Iris pigment epithelial cell (primary cell): Measurements from ENCODE around the gene AIP.

Source experiments
- DNase-seq: peaks from one replicate; pipeline ENCODE4 v3.0.0-alpha.2; 2011; ENCODE audit warnings: low read depth

Gene AIP

GRCh38 chr11:67534070-67534679 lies 51.3 kb downstream of the AIP start:
- DNase-seq: no peak

- no peak for DNase-seq
These were observed 52.7 kb downstream of the AIP start for GRCh38 chr11:67535561-67535960.

DNA sequence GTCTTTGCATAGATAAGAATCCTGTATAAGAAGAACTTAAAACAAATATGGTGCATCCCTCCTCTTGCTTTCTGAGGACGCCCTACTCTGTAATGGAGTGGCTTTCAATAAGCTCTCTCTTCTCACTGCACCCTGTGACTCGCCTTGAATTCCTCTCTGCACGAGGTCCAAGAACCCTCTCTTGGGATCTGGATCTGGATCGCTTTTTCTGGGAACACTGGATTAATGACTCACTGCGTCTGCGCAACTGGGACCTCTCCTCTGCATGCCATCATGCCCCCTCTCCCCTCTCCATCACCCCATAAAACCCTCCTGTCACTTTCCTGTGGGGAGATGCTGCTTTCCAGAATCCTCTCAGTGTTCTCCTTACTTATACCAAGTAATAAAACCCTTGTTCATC lies 55.5 kb downstream of the AIP start:
- no peak for DNase-seq

DNA sequence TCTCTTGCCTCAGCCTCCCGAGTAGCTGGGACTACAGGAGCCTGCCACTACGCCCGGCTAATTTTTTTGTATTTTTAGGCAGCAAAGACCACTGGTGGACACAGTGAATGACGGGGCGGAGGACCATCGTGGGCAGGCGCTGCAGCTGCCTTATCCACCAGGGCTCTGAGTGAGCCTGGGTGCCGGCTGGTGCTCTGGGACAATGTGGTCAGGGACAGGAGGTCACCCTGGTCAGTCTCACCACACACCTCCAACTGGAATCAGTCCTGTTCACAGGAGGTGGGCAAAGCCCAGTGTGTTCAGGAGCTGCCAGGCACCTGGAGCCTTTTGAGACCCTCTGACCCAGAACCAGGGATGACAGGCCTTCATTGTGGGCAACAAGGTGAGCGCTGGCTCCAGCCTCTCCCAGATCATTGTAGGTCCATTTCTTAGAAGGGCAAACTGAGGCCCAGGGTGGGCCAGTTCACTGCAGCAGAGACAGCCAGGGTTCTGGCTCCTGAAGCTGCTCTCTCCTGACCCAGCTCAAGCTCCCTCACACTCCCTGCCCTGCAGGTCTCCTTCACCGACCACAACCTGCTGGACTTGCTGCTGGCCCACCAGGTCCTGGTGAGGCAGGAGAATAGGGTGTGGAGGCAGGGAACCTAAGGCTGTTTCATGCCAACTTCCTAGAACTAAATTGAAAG lies 56.1 kb downstream of the AIP start:
- no peak for DNase-seq

GRCh38 chr11:67539550-67539949 lies 56.7 kb downstream of the AIP start:
- no peak for DNase-seq
